K562 (cell line): ENCODE measurements around the gene BCL2L12. TPM values are rescaled to one million over a fixed set of nuclear protein-coding genes. Genes with fewer than 3 reads are reported as not detected.

ENCODE experiments used
- ATF7 ChIP-seq: fragments of 450-650 bp; IDR thresholded peaks from 2 replicates; pipeline ENCODE4 v1.7.1; 2014; ENCODE audit warnings: mild to moderate bottlenecking, moderate library complexity
- BACH1 ChIP-seq: fragments of 200-800 bp; sonication (Bioruptor generic); IDR thresholded peaks from 2 replicates; pipeline ENCODE4 v1.6.1; 2016; ENCODE audit warnings: missing genetic modification characterization, missing compliant biosample characterization
- EP300 ChIP-seq: IDR thresholded peaks from 2 replicates; pipeline ENCODE4 v1.6.1; 2012; ENCODE audit warnings: low read length, improper control_type of control experiment
- FOXM1 ChIP-seq, 2 experiments: fragments of 450-650 bp in 1 of 2; sonication (generic) in 1 of 2; formaldehyde crosslinking in 1 of 2; IDR thresholded peaks; 2 replicates each; pipeline versions ENCODE4 v1.6.1 to v1.9.0; 2017 to 2022; ENCODE audit warnings: low read depth in 2 of 2, mild to moderate bottlenecking in 2 of 2, missing genetic modification reagents in 1 of 2, moderate library complexity in 1 of 2
- HNRNPH1 ChIP-seq: fragments of 200-400 bp; formaldehyde crosslinking; optimal IDR thresholded peaks from 2 replicates; pipeline ENCODE3; 2017; ENCODE audit warnings: low read depth, mild to moderate bottlenecking, low read length, moderate library complexity
- MTA1 ChIP-seq: fragments of 450-650 bp; IDR thresholded peaks from 2 replicates; pipeline ENCODE4 v1.6.1; 2017; ENCODE audit warnings: borderline replicate concordance
- MTA2 ChIP-seq: fragments of 450-650 bp; IDR thresholded peaks from 2 replicates; pipeline ENCODE4 v1.6.1; 2016; ENCODE audit warnings: low read depth
- NCOA2 ChIP-seq, 2 experiments: fragments of 450-650 bp; IDR thresholded peaks; 2 replicates each; pipeline ENCODE4 v1.6.1; 2018; ENCODE audit warnings: mild to moderate bottlenecking in 2 of 2, moderate library complexity in 1 of 2; ENCODE audit not compliant: partially characterized antibody in 2 of 2
- RBFOX2 ChIP-seq: fragments of 200-400 bp; formaldehyde crosslinking; IDR thresholded peaks from 2 replicates; pipeline ENCODE4 v1.6.1; 2017; ENCODE audit warnings: low read depth, mild to moderate bottlenecking, low read length, moderate library complexity
- RBM39 ChIP-seq: fragments of 200-400 bp; formaldehyde crosslinking; optimal IDR thresholded peaks from 2 replicates; pipeline ENCODE3; 2018; ENCODE audit warnings: low read depth, low read length
- SP1 ChIP-seq: sonication (generic); formaldehyde crosslinking; IDR thresholded peaks from 2 replicates; pipeline ENCODE4 v1.8.1; 2022; ENCODE audit warnings: mild to moderate bottlenecking, missing genetic modification reagents
- XRCC5 ChIP-seq: fragments of 200-400 bp; formaldehyde crosslinking; IDR thresholded peaks from 2 replicates; pipeline ENCODE4 v1.6.1; 2017; ENCODE audit warnings: low read depth, mild to moderate bottlenecking, low read length
- YY1 ChIP-seq, 3 experiments: IDR thresholded peaks; 2 replicates each; pipeline ENCODE4 v1.6.1; 2011; ENCODE audit warnings: low read length in 2 of 3, mild to moderate bottlenecking in 2 of 3, moderate library complexity in 2 of 3, borderline replicate concordance in 1 of 3, control low read depth in 1 of 3, low read depth in 1 of 3; ENCODE audit not compliant: insufficient read depth in 3 of 3, insufficient replicate concordance in 2 of 3, control insufficient read depth in 1 of 3, insufficient read length in 1 of 3; ENCODE audit errors: extremely low read depth in 1 of 3
- ZC3H11A ChIP-seq: IDR thresholded peaks from 2 replicates; pipeline ENCODE4 v1.6.1; 2012; ENCODE audit warnings: low read depth, low read length, improper control_type of control experiment
- ZNF143 ChIP-seq: sonication (generic); formaldehyde crosslinking; IDR thresholded peaks from 2 replicates; pipeline ENCODE4 v1.9.0; 2022; ENCODE audit warnings: mild to moderate bottlenecking, missing genetic modification reagents
- ZNF165 ChIP-seq: fragments of 250-450 bp; sonication (Bioruptor Pico); IDR thresholded peaks from 2 replicates; pipeline ENCODE4 v1.4.0; 2020; ENCODE audit warnings: borderline replicate concordance
- ZNF175 ChIP-seq: fragments of 200-800 bp; sonication (Bioruptor generic); IDR thresholded peaks from 2 replicates; pipeline ENCODE4 v1.6.1; 2016; ENCODE audit warnings: low read depth, mild to moderate bottlenecking, missing genetic modification characterization, missing compliant biosample characterization
- polyA plus RNA-seq, 8 experiments: library from polyadenylated mRNA; depleted of rRNA in 4 of 8; stranded (reverse) in 5 of 8; unstranded in 3 of 8; fragments of >200 nt; fragmentation: Nextera tagmentation in 2 of 8; fragmentation: Illumina TruSeq in 1 of 8; extraction: Ambion mirVana in 2 of 8; extraction: Trizol in 1 of 8; gene quantifications; 2 replicates each; pipeline versions ENCODE4 v1.2.1 to v1.2.3, GENCODE V29; 2011 to 2014; ENCODE audit warnings: inconsistent platforms in 1 of 8, missing spikeins in 1 of 8
- total RNA-seq, 7 experiments: library from RNA; depleted of rRNA in 6 of 7; stranded (reverse); fragments of >200 nt in 6 of 7; fragmentation: Illumina TruSeq in 2 of 7; extraction: Trizol in 2 of 7; gene quantifications; 2 replicates each; pipeline versions ENCODE4 v1.2.1 to v1.2.3, GENCODE V29; 2011 to 2021; ENCODE audit warnings: low replicate concordance in 1 of 7
- TF ChIP-seq, protein P1 (sequence below): fragments of 450-650 bp; IDR thresholded peaks from 2 replicates; pipeline ENCODE4 v1.7.1; 2018; ENCODE audit warnings: mild to moderate bottlenecking, low read depth; ENCODE audit not compliant: partially characterized antibody
- TF ChIP-seq, protein P2 (sequence below): sonication (generic); formaldehyde crosslinking; IDR thresholded peaks from 2 replicates; pipeline ENCODE4 v1.8.1; 2023; ENCODE audit warnings: mild to moderate bottlenecking, missing genetic modification reagents, moderate library complexity
- TF ChIP-seq, protein P3 (sequence below), 2 experiments: IDR thresholded peaks; 2 replicates each; pipeline ENCODE4 v1.6.1; 2011; ENCODE audit warnings: borderline replicate concordance in 1 of 2, control low read depth in 1 of 2, low read depth in 1 of 2, low read length in 1 of 2, mild to moderate bottlenecking in 1 of 2, mixed read lengths in 1 of 2, moderate library complexity in 1 of 2; ENCODE audit not compliant: insufficient read depth in 1 of 2, insufficient read length in 1 of 2, poor library complexity in 1 of 2, severe bottlenecking in 1 of 2; ENCODE audit errors: extremely low read depth in 1 of 2

The BCL2L12 gene
- total and polyA plus RNA-seq, 9 of the 15 experiments (the other 6 are each of a cell fraction or from before 2014, with no cell fraction given): 7.4 to 263 (median 81.2) TPM

DNA sequence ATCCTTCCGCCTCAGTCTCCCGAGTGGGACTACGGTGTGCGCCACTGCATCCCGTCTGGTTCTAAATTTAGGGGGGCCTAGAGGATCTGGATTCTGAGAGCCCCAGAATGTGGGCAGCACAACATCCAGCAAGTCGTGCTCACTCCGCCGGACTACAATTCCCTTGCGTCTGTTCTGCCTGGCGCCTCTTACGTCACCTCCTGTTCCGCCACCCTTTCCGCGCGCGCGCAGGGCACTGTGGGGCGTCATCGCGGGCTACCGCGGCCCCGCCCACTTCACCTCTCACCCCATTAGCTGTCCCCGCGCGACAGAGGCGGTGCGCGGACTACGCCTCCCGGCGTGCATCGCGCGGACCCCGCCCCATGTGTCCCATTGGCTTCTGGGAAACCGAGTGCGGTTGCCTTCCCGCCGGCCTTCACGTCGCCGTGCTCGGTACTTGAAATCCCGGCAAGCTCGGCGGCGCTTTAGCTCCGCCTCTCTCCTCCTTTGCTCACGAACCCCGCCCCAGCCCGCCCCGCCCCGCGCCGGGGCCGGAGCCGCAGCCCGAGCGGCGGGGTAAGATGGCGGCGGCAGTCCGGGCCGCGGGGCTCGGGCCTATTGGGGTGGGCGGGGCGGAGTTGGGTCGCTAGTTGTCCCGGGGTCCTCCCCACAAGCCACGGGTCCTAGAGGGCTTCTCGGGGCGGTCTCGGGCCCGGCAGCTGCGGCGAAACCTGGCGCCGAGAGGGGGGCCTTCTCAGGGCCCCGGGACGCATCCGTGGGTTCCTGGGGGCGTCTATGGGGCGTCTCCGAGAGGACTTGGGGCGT, 23.8 kb upstream of the BCL2L12 start, which contains the start of gene SCAF1 (continued):
- TF ChIP-seq, protein P1, sequence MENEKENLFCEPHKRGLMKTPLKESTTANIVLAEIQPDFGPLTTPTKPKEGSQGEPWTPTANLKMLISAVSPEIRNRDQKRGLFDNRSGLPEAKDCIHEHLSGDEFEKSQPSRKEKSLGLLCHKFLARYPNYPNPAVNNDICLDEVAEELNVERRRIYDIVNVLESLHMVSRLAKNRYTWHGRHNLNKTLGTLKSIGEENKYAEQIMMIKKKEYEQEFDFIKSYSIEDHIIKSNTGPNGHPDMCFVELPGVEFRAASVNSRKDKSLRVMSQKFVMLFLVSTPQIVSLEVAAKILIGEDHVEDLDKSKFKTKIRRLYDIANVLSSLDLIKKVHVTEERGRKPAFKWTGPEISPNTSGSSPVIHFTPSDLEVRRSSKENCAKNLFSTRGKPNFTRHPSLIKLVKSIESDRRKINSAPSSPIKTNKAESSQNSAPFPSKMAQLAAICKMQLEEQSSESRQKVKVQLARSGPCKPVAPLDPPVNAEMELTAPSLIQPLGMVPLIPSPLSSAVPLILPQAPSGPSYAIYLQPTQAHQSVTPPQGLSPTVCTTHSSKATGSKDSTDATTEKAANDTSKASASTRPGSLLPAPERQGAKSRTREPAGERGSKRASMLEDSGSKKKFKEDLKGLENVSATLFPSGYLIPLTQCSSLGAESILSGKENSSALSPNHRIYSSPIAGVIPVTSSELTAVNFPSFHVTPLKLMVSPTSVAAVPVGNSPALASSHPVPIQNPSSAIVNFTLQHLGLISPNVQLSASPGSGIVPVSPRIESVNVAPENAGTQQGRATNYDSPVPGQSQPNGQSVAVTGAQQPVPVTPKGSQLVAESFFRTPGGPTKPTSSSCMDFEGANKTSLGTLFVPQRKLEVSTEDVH: peak; percentile 82
- TF ChIP-seq, protein P2, sequence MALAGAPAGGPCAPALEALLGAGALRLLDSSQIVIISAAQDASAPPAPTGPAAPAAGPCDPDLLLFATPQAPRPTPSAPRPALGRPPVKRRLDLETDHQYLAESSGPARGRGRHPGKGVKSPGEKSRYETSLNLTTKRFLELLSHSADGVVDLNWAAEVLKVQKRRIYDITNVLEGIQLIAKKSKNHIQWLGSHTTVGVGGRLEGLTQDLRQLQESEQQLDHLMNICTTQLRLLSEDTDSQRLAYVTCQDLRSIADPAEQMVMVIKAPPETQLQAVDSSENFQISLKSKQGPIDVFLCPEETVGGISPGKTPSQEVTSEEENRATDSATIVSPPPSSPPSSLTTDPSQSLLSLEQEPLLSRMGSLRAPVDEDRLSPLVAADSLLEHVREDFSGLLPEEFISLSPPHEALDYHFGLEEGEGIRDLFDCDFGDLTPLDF: peak; percentile 92
- TF ChIP-seq EP300 (peak; percentile 32; the same call in 1 of the 2 replicates), ZNF143 (CRISPR knock-in tag) (peak; percentile 97), MTA2 (peak; percentile 35; the same call in 1 of the 2 replicates), ZNF175 (no peak; the same call in 1 of the 2 replicates), MTA1 (peak; percentile 96), YY1 (IDR thresholded peaks at IDR 0.05; ENCODE audit: borderline replicate concordance in 1 of 3, control insufficient read depth in 1 of 3, extremely low read depth in 1 of 3, insufficient read depth in 3 of 3, insufficient read length in 1 of 3, insufficient replicate concordance in 2 of 3, low read depth in 1 of 3, low read length in 2 of 3) (peak; percentile 49 to 93 (median 90)), RBFOX2 (peak; percentile 92), NCOA2 (IDR thresholded peaks at IDR 0.05; ENCODE audit: partially characterized antibody in 2 of 2) (no peak), RBM39 (no peak), SP1 (CRISPR knock-in tag) (peak; percentile 100), ZC3H11A (no peak), FOXM1 (IDR thresholded peaks at IDR 0.05; ENCODE audit: low read depth) (no peak), FOXM1 (CRISPR knock-in tag; IDR thresholded peaks at IDR 0.05; ENCODE audit: low read depth) (no peak), BACH1 (tag) (peak; percentile 79; the same call in 1 of the 2 replicates), ATF7 (peak; percentile 98), ZNF165 (CRISPR knock-in tag) (no peak), XRCC5 (0 out of 2 replicates have a peak, but pooled peaks have one; percentile 61), HNRNPH1 (no peak)
- TF ChIP-seq, protein P3, sequence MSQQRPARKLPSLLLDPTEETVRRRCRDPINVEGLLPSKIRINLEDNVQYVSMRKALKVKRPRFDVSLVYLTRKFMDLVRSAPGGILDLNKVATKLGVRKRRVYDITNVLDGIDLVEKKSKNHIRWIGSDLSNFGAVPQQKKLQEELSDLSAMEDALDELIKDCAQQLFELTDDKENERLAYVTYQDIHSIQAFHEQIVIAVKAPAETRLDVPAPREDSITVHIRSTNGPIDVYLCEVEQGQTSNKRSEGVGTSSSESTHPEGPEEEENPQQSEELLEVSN (IDR thresholded peaks at IDR 0.05; ENCODE audit: borderline replicate concordance in 1 of 2, extremely low read depth in 1 of 2, insufficient read depth in 1 of 2, insufficient read length in 1 of 2, low read depth in 1 of 2, low read length in 1 of 2, poor library complexity in 1 of 2, severe bottlenecking in 1 of 2): no peak
